ENCODE measurements around the gene TUFT1. TPM values are rescaled to one million over a fixed set of nuclear protein-coding genes. Genes with fewer than 3 reads are reported as not detected.

Gene TUFT1
- total RNA-seq, 1 experiment from 2014 or later, result 12.3 TPM

- DNase-seq (ENCODE audit: low read depth, low spot score) (no peak), ATAC-seq (no peak)
- no peaks in the 10 kb centered on the region for H3K9me2 ChIP-seq (ENCODE audit: insufficient read depth)
- H3K79me2 ChIP-seq (ENCODE audit: insufficient read depth, low read length), result no peaks in the 10 kb centered on the region
- BruUV-seq (replicated peaks), result no TSS peak
- TF ChIP-seq ZBTB33 (IDR thresholded peaks at IDR 0.05; ENCODE audit: extremely low read depth, insufficient replicate concordance, low read length) (no peak), REST (IDR thresholded peaks at IDR 0.05; ENCODE audit: low read depth) (no peak), SIN3A (IDR thresholded peaks at IDR 0.05; ENCODE audit: low read depth) (no peak), POLR2AphosphoS5 (IDR thresholded peaks at IDR 0.05; ENCODE audit: low read depth, low read length) (no peak), POLR2A (IDR thresholded peaks at IDR 0.05; ENCODE audit: borderline replicate concordance, extremely low read depth, insufficient read depth, insufficient read length) (no peak), ZFX (IDR thresholded peaks at IDR 0.05) (no peak), CTCF (IDR thresholded peaks at IDR 0.05 in 2 of 3, conservative IDR thresholded peaks at IDR 0.05 in 1 of 3; ENCODE audit: borderline replicate concordance in 1 of 3, insufficient read depth in 1 of 3, low read depth in 2 of 3, low read length in 2 of 3) (no peak), EZH2 (IDR thresholded peaks at IDR 0.05) (no peak), ELF1 (IDR thresholded peaks at IDR 0.05; ENCODE audit: borderline replicate concordance, low read depth) (no peak), RAD21 (IDR thresholded peaks at IDR 0.05; ENCODE audit: low read depth) (no peak), EZH2phosphoT487 (IDR thresholded peaks at IDR 0.05; ENCODE audit: borderline replicate concordance) (no peak), YY1 (IDR thresholded peaks at IDR 0.05; ENCODE audit: extremely low read depth, insufficient replicate concordance, low read depth, low read length) (no peak), MAX (IDR thresholded peaks at IDR 0.05) (no peak), TCF7L2 (IDR thresholded peaks at IDR 0.05; ENCODE audit: borderline replicate concordance, extremely low read depth, insufficient read depth, insufficient read length) (no peak), FOSL1 (IDR thresholded peaks at IDR 0.05; ENCODE audit: low read depth) (no peak), SRF (IDR thresholded peaks at IDR 0.05; ENCODE audit: low read depth) (no peak), CBX3 (IDR thresholded peaks at IDR 0.05; ENCODE audit: low read depth) (no peak)
- H2AFZ ChIP-seq (ENCODE audit: low read depth, low read length, poor library complexity, severe bottlenecking), result no peak overlapping the region
- ChIA-PET CTCF (no interaction called here), POLR2A (no interaction called here), RAD21 (ENCODE audit: low non-redundant PET in 1 of 2, low total read pairs in 2 of 2, uncharacterized antibody in 2 of 2, unreplicated experiment in 2 of 2) (no interaction called here)
- no peaks in the 10 kb centered on the region for H3K27me3 ChIP-seq (ENCODE audit: insufficient read depth, low read length)
- H3K4me1 ChIP-seq (ENCODE audit: control insufficient read depth in 1 of 2, insufficient read depth in 2 of 2, low read length in 2 of 2), result peaks cover 15 to 40% of the 10 kb centered on the region in 2 experiments
- intact Hi-C loops (cut with micrococcal nuclease), result no loop called here
- no peaks in the 10 kb centered on the region for H3K9me3 ChIP-seq (ENCODE audit: control insufficient read depth in 1 of 2, insufficient read depth in 1 of 2, low read depth in 1 of 2, low read length in 2 of 2)
- no peak overlapping the region for H3K27ac ChIP-seq (ENCODE audit: low read depth, low read length)
- H3K4me3 ChIP-seq (replicated peaks in 1 of 2; ENCODE audit: low read depth in 1 of 2, low read length in 2 of 2), result no peak overlapping the region
- H3K9ac ChIP-seq (ENCODE audit: low read length), result no peak overlapping the region
- 0 out of 4 replicates have a peak, but pooled peaks cover 0 to 3% of the 10 kb centered on the region in 2 experiments for H3K36me3 ChIP-seq (ENCODE audit: control insufficient read depth in 1 of 2, insufficient read depth in 2 of 2, low read length in 2 of 2)
- no peak overlapping the region for H3K4me2 ChIP-seq (ENCODE audit: low read length)
- no peaks in the 10 kb centered on the region for H4K20me1 ChIP-seq (ENCODE audit: insufficient read depth)
Measured at GRCh38 chr1:151581451-151581850, 41.3 kb downstream of the TUFT1 start.
